GM21619 (cell line): ENCODE data around the gene CDC42EP2.

ENCODE experiments used
- ATAC-seq: cut with Tn5 transposase; IDR thresholded peaks from one replicate; pipeline ENCODE4 v1.9.1; 2021; ENCODE audit not compliant: unreplicated experiment

Gene CDC42EP2

DNA sequence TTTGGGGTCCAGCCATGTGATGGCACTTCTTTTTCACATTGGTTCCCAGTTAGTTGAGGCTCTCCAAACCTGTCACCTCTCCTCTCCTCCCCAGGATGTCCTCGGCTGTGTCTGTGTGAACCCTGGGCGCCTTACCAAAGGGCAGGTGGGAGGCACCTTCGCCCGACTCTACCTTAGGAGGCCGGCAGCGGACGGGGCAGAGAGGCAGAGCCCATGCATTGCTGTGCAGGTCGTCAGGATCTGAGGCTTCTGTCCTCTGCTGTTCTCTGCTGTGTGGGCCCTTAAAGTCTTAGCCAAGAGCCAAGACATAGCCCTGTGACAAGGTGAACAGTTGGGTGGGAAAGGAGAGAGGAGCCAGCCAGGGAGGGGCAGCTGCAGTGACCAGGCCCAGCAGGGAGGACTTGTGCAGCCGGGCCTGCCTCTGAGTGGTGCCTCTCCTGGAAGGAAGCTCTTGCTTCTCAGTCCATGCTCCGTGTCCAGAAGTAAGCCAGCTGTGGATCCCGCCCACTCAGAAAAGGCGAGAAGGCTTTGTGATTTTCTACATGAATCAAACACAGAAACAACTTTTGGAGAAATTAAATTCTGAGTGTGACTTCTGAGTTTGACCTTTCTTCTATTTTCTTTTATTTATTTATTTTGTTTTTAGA lies 17.5 kb upstream of the CDC42EP2 start:
- ATAC-seq: no peak

DNA sequence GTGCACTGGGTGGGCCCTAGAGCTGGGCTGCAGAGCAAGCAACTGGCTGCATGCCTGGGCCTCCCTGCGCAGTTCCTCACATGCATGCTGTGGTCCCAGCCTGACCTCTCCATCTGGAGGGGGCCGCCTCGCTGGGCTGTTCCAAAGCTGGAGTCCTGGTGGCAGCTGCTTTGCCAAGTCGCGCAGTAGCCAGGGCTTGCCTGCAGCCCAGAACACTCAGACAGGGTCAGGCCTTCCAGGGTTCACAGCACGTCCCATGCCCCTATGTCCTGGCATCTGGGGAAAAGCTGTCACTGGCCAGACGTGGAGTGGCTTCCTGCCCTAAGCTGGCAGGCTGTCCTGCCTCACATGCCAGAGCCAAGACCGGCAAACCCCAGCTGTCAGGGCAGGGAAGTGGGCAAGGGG lies 16.5 kb upstream of the CDC42EP2 start:
- no peak for ATAC-seq

DNA sequence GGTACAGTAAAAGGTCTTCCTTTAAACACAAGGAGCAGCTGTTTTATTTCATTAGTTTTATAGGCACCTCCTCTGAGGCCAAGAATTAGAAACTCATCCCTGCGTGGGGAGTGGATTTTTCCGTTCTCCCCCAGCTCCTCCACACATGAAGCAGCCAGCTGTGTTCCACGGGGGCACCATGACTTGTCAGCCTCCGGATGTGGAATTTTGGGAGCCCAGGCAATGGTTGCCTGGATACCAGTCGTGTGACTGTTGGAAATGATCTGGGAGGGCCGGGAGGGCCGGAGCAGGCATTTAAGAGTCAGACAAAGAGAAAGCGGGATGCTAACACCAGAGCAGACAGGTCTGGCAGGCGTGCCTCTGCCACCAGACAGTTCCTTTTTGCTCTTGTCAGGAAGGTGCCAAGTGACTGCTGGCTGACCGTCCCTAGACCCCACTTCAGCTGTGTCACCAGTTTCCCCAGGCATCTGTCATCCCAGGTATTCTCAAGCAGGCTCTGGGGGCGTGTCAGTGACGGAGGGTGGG lies 15.9 kb upstream of the CDC42EP2 start:
- ATAC-seq: no peak

DNA sequence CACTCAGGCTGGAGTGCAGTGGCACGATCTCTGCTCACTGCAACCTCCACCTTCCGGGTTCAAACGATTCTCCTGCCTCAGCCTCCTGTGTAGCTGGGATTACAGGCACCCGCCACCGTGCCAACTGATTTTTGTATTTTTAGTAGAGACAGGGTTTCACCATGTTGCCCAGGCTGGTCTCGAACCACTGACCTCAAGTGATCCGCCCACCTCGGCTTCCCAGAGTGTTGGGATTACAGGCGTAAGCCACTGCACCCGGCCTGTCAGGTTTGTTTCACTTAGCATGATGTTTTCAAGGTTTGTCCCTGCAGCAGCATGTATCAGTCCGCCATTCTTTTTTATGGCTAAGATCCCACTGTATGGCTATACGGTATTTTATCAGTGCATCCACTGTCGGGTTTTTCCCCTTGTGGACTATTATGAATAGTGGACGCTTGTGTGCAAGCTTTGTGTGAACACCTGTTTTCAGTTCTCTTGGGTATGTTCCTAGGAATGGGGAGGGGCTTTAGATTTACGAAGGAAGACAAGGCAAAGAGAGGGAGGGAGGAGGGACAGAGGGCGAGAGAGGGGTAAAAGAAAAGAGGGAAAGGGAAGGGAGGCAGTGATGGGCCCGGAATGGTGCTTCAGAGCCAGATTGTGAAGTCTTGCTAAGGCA lies 13.9 kb upstream of the CDC42EP2 start:
- ATAC-seq: no peak

DNA sequence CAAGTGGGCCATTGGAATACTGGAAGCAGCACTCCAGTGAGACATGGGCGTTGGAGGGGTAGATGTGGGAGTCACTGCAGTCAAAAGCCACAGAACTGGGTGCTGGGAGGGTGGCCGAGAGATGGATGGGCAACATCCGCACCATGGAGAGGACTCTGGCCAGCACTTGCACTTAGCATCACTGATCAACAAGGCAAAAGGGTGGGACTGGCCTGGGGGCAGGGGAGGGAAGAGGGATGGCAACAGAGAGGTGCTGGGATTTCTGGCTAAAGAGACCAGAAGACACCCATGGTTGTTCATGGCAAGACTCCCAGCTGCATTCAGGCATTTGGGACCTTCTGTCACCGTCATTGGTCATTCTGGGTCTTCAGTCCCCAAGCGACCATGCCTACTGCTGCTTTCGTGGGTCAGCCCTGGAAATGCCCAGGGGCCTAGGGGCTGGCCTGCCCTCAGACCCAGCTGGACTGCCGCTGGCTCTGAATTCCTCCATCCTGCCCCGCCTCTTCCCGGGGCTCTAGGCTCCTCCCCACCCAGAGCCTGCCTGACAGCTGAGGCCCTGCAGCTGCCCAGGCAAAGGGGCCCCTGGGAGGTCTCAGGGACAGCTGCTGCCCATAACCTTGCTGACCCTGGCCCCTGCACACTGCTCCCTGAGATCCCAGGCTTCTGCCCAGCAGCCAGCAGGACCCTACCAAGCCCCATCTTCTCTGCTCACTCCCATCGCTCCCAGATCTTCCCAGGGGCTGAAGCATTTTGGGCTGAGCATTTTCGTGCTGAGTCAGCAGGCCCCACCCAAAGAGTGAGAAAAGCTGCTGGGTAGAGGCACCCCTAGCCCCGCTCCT lies 13.0 kb upstream of the CDC42EP2 start:
- no peak for ATAC-seq

DNA sequence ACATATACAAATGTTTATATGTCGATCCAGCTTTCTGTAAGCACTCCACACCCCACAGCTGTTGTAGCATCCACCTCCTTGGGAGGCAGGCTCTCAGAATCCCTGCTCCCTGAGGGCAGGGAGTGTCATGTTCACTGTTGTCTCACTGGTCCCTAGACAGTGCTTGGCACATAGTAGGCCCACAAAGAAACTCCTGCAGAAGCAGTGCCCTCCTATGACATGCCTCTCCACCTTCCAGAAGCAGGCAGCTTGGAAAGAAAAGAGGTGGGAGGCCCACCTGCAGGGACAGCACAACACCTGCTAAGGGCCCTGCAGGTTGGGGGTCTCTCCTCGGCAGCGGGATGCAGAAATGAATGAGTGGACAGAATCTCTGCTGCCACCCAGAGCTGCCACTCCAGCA lies 11.1 kb upstream of the CDC42EP2 start:
- ATAC-seq: no peak

DNA sequence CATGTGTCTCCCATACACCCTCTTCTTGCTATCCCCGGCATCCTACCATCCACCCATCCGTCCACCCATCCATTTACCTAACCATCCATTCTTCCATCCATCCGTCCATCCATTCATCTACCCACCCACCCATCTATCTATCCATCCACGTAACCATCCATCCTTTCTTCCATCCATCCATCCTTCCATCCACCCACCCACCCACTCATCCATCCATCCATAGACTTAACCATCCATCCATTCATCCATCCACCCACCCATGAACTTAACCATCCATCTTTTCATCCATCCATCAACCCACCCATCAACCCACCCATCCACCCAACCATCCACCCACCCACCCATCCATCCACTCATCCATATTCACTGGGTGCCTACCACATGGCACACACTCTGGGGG lies 10.6 kb upstream of the CDC42EP2 start:
- ATAC-seq: no peak

DNA sequence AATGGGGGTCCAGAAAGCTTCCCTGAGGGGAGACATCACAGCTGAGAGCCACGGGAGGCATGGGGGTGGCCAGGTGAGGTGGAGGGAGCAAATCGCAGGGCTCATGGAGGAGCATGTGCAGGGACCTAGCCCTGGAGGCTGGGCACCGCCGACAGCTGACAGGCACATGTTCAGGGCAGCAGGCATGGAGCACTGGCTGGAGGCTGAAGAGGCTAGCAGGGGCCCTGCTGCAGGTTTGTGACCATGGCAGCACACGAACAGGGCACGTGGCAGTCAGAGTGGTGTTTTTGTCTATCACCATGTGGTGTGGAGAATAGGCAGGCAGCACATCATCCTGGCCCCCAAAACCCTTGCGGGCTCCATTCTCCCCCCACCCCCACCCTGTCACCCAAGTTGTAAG lies 10.1 kb upstream of the CDC42EP2 start:
- no peak for ATAC-seq

DNA sequence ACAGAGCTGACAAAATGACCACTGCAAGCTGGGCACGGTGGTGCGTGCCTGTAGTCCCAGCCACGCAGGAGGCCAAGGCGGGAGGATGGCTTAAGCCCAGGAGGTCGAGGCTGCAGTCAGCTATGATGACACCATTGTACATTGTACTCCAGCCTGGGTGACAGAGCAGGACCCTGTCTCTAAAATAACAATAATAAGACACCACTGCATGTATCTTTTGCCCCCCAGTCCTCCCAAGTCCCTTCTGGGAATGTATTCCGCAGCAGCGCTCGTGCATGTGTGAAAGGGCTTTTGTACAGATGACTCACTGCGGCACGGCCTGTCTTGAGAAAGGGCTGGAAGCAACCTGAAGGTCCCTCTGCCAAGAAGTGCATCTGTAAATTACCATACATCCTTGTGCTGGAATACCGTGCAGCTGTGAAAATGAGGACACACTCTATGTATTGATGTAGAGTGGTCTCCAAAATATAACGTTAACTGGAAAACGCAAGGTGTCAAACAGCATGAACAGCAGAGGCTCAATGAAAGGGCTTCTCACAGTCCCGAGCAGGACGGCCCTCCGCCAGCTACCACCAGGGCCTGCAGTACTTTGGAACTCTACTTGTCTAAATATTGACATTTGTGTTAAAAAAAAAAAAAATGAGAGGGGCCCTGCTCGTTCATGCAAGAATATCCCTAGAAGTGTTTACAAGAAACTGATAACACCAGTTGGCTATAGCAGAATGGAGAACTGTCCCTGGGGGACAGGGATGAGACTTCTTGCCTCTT lies 9.0 kb upstream of the CDC42EP2 start:
- no peak for ATAC-seq

DNA sequence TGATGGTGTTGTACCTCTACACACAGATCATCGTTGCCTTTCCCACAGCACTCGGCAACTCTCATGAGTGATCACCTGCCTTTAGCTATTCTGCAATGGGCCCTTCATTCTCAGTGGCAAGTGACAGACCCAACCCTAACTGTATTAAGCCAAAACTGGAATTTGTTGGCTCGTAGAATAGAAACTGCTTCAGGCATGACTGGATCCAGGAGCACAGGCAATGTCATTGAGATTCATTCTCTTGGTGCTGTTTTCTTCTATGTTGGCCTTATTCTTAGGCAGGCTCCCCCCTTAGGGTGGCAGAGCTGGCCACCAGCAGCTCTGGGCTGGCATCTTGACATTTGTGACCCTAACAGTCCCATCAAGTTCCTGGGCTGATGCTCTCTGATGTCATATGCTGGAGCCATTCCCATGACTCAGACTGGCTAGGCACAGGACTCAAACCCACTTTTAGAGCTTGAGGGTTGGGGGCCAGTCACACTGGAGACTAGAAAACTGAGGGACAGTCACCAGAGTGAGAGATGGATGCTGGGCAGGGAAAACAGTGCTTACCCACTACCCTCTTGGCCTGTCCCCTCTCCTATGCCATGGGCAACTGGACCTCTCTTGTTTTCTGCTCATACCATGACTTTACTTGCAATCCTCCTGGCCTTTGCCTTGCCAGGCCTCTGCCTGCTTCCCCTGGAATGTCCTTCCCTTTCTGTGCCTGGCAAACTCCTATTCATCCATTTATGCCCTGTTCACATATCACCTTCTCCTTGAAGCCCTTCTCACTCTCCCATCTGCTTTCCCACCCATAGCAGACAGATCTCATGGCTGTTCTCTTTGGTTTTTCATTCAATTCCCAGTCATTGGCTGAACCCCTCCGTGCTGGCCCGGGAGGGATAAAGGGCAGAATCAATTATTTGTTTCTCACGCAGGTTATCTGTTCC lies 7.1 kb upstream of the CDC42EP2 start:
- ATAC-seq: no peak

DNA sequence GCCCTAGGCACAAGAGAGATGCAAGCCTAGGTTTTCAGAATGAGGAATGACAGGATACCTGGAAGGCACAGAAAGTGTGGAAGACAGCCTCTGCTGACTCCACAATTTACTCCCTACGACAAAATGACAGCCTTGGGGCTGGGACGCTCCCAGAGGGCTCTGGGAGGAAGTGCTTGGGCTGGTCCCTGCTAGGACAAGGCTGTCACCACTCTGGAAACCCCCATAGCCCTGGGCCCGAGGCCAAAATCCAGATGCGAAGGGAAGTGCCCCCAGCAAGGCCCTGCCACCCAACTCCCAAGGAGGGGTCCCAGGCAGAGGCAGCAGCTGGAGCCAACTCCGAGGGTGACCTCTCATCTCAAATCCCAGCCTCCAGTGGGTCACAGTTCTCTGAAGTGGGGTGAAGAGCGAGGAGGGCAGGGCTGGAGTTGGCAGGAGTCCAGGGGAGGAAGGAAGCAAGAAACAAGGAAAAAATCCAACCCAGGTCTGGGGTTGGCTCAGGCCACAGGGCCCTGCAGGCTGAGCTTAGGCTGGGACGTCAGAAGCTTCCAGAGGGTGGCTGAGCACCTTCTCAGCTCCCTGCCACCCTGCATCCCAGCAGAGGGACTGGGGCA lies 6.3 kb upstream of the CDC42EP2 start:
- ATAC-seq: no peak

DNA sequence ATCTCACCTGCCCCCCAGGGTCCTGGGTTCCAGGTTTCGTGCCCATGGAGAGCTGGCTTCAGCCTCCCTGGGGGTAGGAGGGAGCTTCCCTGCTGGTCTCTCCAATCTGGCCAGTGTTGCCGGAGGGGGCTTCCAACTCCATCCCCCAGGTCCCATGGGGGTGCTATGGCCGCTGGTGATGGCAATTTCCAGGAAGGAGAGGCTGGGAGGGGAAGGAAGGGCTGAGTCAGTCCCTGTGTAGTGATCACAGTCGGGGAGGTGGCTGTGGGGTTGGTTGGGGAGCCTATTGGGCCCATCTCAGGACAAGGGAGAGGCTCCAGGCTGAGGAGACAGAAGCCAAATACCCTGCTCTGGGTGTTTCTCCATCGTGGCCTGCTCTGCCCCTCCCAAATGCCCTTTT lies 5.7 kb upstream of the CDC42EP2 start:
- no peak for ATAC-seq

DNA sequence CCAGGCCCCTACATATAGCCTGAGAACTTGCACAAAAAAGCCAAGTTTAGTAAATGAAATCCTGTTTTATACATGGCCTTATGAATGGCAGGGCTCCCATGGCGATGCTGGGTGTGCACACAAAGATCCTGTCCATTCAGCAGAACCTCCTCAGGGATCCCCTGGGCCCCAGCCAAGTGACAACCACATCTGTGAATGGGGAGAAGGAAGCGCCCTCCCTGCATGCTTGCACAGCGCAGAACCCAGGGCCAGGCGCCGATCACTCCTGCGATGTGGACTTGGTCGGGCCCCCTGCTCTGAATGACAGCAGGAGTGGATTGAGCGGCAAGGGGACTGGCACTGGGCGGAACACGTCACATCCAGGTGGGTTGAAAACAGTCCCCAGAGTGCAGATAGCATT lies 4.5 kb upstream of the CDC42EP2 start:
- no peak for ATAC-seq

DNA sequence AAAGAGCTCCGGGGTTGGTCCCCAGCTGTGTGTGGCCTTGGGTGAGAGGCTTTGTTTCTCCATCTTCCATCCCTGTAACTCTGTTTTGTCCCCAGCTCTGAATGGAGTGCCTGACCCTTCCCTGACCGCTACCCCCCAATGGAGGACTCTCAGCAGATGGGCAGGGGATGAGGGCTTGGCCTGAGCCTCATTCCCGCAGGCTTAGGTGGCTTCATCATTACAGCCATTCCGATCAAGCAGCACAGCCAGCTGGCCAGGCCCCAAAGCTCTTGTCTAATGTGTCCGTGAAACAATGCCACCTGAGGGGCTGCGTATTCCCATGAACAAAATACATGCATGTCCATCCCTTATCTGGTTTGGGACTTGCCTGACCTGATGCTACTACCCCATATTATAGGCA lies 3.9 kb upstream of the CDC42EP2 start:
- no peak for ATAC-seq

DNA sequence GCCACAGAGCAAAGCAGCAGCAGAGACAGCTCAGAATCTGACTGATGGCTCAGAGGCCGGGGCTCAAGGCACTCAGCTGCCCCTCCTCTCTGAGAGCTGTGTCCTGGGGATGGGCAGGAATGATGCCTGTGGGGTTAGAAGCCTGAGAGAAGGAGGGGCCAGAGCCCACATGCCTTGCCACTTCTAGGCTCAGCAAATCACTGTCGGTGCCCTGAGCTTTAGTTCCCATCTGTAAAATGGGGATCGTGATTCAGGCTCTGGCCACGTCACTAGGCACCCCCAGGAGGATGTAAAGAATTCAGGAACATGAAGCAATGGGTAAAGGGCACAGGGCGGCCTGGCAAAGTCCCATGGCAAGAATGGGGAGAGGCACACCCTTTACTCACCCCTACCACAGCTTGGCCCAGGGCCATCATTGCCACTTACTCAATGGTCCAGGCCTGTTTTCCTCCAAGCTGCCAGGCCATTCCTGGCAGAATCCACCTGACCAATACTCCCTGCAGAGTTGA lies 3.4 kb upstream of the CDC42EP2 start:
- ATAC-seq: no peak

DNA sequence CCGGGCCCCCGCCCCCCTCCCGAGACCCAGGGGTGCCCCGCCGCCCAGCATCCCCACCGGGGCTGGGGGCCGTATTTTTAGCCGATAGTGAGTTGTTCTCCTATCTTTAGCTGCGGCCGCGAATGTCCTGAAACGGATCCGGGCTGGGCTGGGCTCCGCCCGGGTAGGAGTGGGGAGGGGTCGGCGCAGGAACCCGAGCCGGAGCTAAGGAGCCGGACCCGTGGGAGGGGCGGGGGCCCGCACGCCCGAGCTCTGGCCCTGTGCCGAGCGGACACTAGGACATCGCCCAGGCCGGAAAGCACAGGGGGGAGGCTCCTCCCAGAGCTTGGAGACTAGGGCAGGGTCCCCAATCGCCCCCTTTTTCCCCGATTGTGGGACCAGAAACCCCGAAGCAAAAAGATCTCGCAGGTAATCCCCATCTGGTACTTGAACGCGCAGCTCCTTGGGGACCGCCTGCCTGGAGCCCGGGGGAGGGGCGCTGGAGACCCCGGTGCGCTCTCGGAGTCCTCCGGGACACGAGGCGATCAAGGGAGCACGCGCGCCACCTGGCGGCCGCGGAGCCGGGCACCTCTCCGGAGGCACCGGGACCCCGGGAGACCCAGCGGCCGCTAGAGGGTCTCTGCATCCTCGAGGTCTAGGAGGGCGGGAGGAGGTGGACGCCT lies 669 bp downstream of the CDC42EP2 start:
- peak; percentile 7 for ATAC-seq

DNA sequence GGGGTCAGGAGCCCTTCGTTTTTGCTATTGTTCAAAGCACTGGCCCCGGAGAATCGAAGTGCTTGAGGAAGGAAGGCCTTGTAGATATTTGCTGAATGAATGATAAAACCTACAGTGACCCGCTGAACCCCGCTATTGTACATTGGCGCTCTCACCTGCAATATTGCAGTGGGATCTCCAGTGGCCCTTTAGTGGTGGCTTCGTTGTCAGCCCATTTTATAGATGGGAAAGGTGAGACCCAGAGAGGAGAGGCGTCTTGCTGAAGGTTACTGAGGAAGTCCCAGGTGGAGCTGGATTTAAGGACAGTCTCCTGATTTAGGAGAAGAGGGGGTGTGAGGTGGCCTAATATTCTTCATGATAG lies 1.2 kb downstream of the CDC42EP2 start:
- ATAC-seq: no peak

DNA sequence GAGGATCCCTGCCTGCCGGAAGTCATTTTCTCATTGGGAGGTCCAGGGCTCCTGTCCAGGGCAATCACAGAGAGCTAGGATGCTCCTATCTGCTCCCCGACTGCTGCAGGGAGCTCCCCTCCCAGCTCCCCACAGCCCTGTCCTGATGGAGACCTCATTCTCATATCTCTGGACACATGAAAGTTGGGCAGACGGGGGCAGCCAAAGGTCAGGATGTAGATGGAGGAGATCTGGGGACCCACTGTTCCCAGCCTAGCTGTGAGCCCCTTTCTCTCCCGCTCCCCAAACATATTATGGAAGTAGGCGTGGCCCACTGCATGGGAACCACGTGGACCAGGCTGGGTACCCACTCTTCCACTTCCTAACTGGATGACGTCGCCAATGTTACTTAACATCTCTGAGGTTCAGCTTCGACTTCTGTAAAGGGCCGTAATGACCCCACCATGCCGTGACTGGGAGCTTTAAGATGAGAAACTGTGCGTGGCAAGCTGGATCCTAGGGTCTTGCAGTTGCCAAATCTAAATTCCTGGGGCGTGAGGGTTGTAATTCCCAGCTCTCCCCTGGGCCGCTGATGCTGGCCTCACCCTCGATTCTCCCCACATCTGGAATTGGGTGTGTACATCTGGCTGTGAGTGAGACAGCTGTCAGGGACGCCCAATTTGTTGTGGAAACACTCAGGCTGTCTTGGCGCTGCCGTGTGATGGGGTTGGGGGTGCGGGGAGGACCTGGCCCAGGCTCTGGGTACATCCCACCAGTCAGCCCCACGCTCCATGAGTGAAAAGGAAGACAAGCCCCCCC lies 1.8 kb downstream of the CDC42EP2 start:
- ATAC-seq: no peak
